Loucy (cell line): ENCODE results near the gene ANKRD33B.

Experiments used
- H2AFZ ChIP-seq: fragments of 200-600 bp; sonication (generic); 2 replicates; pipeline ENCODE4 v1.6.0; 2016; ENCODE audit warnings: antibody characterized with exemption, mild to moderate bottlenecking, low read length, moderate library complexity
- H3F3A ChIP-seq: fragments of 200-600 bp; 2 replicates; pipeline ENCODE4 v1.6.0; 2016; ENCODE audit warnings: antibody characterized with exemption, low read depth, mild to moderate bottlenecking
- H3K27me3 ChIP-seq: fragments of 200-600 bp; sonication (generic); 2 replicates; pipeline ENCODE4 v1.6.1; 2014; ENCODE audit warnings: low read length, mild to moderate bottlenecking; ENCODE audit not compliant: insufficient read depth, poor library complexity, severe bottlenecking
- H3K36me3 ChIP-seq: fragments of 200-600 bp; sonication (generic); 2 replicates; pipeline ENCODE4 v1.6.1; 2016; ENCODE audit warnings: low read length; ENCODE audit not compliant: insufficient read depth
- H3K4me1 ChIP-seq: fragments of 200-600 bp; sonication (generic); 2 replicates; pipeline ENCODE4 v1.5.1; 2014; ENCODE audit warnings: low read length, mild to moderate bottlenecking; ENCODE audit not compliant: insufficient read depth, poor library complexity, severe bottlenecking
- H3K4me2 ChIP-seq: fragments of 200-600 bp; sonication (generic); 2 replicates; pipeline ENCODE4 v1.6.0; 2014; ENCODE audit warnings: antibody characterized with exemption, low read length, low read depth, mild to moderate bottlenecking; ENCODE audit not compliant: poor library complexity, severe bottlenecking
- H3K4me3 ChIP-seq: fragments of 200-600 bp; sonication (generic); 2 replicates; pipeline ENCODE4 v1.5.1; 2014; ENCODE audit warnings: low read length, mild to moderate bottlenecking, mixed read lengths; ENCODE audit not compliant: poor library complexity, severe bottlenecking
- H3K79me2 ChIP-seq: fragments of 200-600 bp; sonication (generic); 2 replicates; pipeline ENCODE4 v1.6.1; 2014; ENCODE audit warnings: low read length; ENCODE audit not compliant: insufficient read depth
- H3K9ac ChIP-seq: fragments of 200-600 bp; sonication (generic); 2 replicates; pipeline ENCODE4 v1.6.0; 2014; ENCODE audit warnings: mild to moderate bottlenecking, low read depth, low read length, moderate library complexity; ENCODE audit not compliant: poor library complexity, severe bottlenecking
- H3K9me2 ChIP-seq: fragments of 200-600 bp; sonication (generic); replicated peaks from 2 replicates; pipeline ENCODE4 v1.6.1; 2016; ENCODE audit warnings: low read depth, low read length, mixed read lengths
- H3K9me3 ChIP-seq: fragments of 200-600 bp; sonication (generic); 2 replicates; pipeline ENCODE4 v1.6.1; 2014; ENCODE audit warnings: mild to moderate bottlenecking, antibody characterized with exemption, low read length, low read depth; ENCODE audit not compliant: insufficient read depth
- H4K20me1 ChIP-seq: fragments of 200-600 bp; sonication (generic); 2 replicates; pipeline ENCODE4 v1.6.0; 2014; ENCODE audit warnings: antibody characterized with exemption, low read length, mild to moderate bottlenecking; ENCODE audit not compliant: insufficient read depth, poor library complexity, severe bottlenecking
- CTCF ChIP-seq: fragments of 200-600 bp; sonication (generic); conservative IDR thresholded peaks from 2 replicates; pipeline ENCODE4 v1.5.1; 2014; ENCODE audit warnings: mild to moderate bottlenecking, antibody characterized with exemption, low read length
- EZH2phosphoT487 ChIP-seq: fragments of 200-600 bp; IDR thresholded peaks from 2 replicates; pipeline ENCODE4 v1.6.1; 2018; ENCODE audit warnings: antibody characterized with exemption, mild to moderate bottlenecking, moderate library complexity, borderline replicate concordance

ANKRD33B gene

GRCh38 chr5:10690460-10691440 lies 126.9 kb downstream of the ANKRD33B start:
- TF ChIP-seq CTCF = no peak
- no peak for TF ChIP-seq EZH2phosphoT487
- H3F3A ChIP-seq = no peaks in the 10 kb centered on the region
- no peak overlapping the region for H3K4me3 ChIP-seq
- no peaks in the 10 kb centered on the region for H3K27me3 ChIP-seq
- H3K9me2 ChIP-seq = no peaks in the 10 kb centered on the region
- H3K79me2 ChIP-seq = no peaks in the 10 kb centered on the region
- no peaks in the 10 kb centered on the region for H4K20me1 ChIP-seq
- no peaks in the 10 kb centered on the region for H3K9me3 ChIP-seq
- no peak overlapping the region for H3K4me2 ChIP-seq
- no peak overlapping the region for H2AFZ ChIP-seq
- H3K4me1 ChIP-seq = peaks cover 1% of the 10 kb centered on the region
- peaks cover 3% of the 10 kb centered on the region; the same call in 1 of the 2 replicates for H3K36me3 ChIP-seq
- H3K9ac ChIP-seq = no peak overlapping the region

GRCh38 chr5:10691826-10692785 lies 128.2 kb downstream of the ANKRD33B start:
- no peaks in the 10 kb centered on the region for H3K27me3 ChIP-seq
- H3K4me1 ChIP-seq = peaks cover 8% of the 10 kb centered on the region
- no peak overlapping the region for H3K4me3 ChIP-seq
- TF ChIP-seq EZH2phosphoT487 = no peak
- no peak for TF ChIP-seq CTCF
- H2AFZ ChIP-seq = no peak overlapping the region
- peaks cover 4% of the 10 kb centered on the region for H4K20me1 ChIP-seq
- no peak overlapping the region for H3K4me2 ChIP-seq
- H3K9me3 ChIP-seq = no peaks in the 10 kb centered on the region
- no peaks in the 10 kb centered on the region for H3K79me2 ChIP-seq
- H3F3A ChIP-seq = no peaks in the 10 kb centered on the region
- no peaks in the 10 kb centered on the region for H3K36me3 ChIP-seq
- H3K9me2 ChIP-seq = no peaks in the 10 kb centered on the region
- H3K9ac ChIP-seq = no peak overlapping the region

GRCh38 chr5:10695055-10695649 lies 131.3 kb downstream of the ANKRD33B start:
- Histone ChIP-seq H3F3A (no peaks in the 10 kb centered on the region), H3K9ac (no peak overlapping the region), H3K4me1 (peaks cover 8% of the 10 kb centered on the region), H3K9me2 (no peaks in the 10 kb centered on the region), H3K36me3 (no peaks in the 10 kb centered on the region), H3K4me2 (no peak overlapping the region), H3K79me2 (no peaks in the 10 kb centered on the region), H4K20me1 (peaks cover 4% of the 10 kb centered on the region), H3K27me3 (no peaks in the 10 kb centered on the region), H3K9me3 (no peaks in the 10 kb centered on the region), H2AFZ (no peak overlapping the region), H3K4me3 (no peak overlapping the region)
- TF ChIP-seq EZH2phosphoT487 (no peak), CTCF (peak; percentile 59)
